KBM-7 (cell line): ENCODE data around the gene SDF2L1.
"Not testable (repeated sequence)": the region's sequence is repeated elsewhere in the genome, so short reads cannot be mapped to it uniquely, and the experiment has no call there.

Experiments used
- DNase-seq: peaks from one replicate; pipeline ENCODE4 v3.0.0-alpha.2; 2015
- in situ Hi-C: fragments of 300-500 bp; cut with MboI; formaldehyde crosslinking; loops from 2 replicates; pipeline ENCODE4 v1.14.3; 2020; ENCODE audit warnings: low sequenced_read_pairs, low pct_unique_long_range_greater_than_20kb, mixed read lengths

SDF2L1 gene

DNA sequence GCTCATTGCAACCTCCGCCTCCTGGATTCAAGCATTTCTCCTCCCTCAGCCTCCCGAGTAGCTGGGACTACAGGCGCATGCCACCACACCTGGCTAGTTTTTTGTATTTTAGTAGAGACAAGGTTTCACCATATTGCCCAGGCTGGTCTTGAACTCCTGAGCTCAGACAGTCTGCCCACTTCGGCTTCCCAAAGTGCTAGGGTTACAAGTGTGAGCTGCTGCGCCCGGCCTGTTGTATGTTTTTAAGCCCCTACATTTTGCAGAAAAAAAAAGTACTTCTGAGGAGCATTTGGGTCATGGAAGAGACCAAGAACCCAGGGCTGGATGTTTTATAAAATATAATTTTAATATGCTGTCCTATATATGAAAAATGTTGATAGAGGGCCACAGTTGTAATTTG lies 24.8 kb upstream of the SDF2L1 start:
- in situ Hi-C loops, DNase-seq: not testable (repeated sequence)

GRCh38 chr22:21621025-21621424 lies 21.1 kb upstream of the SDF2L1 start:
- in situ Hi-C loops = no loop called here
- DNase-seq = no peak

- DNase-seq = peak; percentile 72
- in situ Hi-C loops = no loop called here
These were observed 19.8 kb upstream of the SDF2L1 start for GRCh38 chr22:21622011-21622918.

- in situ Hi-C loops = no loop called here
- DNase-seq = no peak
These were observed 19.0 kb upstream of the SDF2L1 start for GRCh38 chr22:21622919-21623647.

DNA sequence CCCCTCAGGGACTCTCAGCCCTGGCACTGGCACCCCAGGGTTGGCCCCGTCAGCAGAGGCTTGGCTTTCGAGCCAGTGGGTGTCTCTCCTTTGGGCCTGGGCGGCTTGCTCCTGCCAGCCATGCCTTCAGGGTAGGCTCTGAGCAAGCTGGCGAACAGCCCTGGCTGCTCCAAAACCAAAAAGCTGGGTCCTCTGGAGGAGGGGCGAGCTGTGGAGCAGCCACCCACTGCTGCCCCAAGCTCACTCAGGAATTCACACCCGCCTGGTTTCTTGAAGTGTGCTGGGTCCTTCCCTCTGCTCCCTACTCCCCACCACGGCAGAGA lies 18.5 kb upstream of the SDF2L1 start:
- in situ Hi-C loops = no loop called here
- no peak for DNase-seq

DNA sequence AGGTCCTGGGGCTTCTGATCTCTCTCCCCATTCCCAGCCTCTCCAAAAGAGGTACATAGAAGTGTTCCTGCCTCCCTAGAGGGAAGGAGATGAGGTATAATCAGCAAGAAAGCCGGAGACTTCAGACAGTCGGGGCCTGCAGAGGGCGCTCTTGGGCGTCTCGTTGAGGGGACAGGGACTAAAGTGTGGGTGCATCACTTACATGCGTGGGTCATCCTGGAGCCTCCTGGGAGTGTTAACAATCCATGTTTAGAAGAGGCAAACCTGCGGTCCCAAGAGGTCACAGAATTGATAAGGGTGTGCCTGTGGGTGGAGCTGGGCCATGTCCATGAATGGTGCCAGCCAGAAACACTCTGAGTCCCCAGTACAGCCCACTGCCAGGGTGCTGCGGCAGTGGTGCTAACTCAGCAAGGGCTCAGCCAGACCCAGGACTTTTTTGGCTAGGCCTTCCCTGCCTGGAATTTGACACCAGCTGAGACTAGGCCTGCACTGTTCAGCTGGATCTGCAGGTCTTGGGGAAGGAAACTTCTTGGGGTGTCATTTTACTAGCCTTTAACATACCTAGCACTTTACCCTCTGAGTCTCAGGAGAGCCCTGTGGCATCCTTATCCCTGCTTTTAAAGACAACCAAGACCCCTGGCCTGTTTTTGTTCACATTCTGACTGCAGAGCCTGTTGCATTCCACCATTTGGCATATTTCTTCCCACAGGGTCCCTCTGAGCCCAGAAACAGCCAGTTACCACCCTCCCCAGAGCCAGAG lies 17.8 kb upstream of the SDF2L1 start:
- peak; percentile 57 for DNase-seq
- in situ Hi-C loops = no loop called here

DNA sequence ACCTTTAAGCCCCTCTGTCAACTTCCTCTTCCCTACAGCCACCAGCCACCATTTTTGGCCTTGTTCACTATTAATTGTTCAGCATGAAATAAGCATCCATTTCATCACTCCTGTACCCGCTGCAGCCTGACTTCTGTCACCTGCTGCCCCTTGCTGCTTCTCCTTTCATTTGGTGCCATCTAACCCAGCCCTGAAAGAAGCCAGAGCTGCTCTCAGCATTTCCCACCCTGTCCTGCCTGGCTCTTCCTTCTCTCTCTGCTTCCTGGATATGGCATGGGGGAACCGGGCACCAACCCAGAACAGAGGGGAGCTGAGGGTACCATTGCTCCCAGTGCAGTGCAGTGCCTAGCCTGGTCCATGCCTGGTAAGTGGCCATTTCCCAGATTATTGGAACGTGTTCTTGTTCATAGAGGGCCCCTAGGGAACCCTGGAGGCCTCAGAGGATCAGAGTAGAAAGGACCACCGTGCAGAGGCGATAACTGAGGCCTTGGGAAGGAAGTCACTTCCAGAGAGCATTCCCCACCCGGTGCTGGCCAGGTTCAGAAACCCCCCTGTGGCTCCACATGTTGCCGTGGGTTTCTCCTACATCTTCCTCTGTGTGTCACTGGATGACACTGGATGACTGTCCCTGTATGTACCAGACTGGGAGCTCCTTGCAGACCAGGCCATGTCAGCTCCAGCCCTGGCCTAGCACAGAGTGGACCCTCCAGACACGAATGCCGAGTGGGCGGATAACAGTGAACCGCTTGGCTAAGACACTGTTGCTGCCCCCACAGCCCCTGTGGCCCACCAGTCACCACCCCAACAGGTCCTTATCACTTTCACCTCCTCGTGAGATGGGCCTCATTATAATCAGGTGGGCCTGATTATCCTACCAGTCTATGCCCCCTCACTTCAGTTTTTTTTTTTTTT lies 17.0 kb upstream of the SDF2L1 start:
- in situ Hi-C loops = no loop called here

GRCh38 chr22:21626073-21626734 lies 15.9 kb upstream of the SDF2L1 start:
- DNase-seq = peak; percentile 15
- in situ Hi-C loops = no loop called here

More for the DNA sequence above, 17.0 kb upstream of the SDF2L1 start:
- no peak for DNase-seq

- peak; percentile 13 for DNase-seq
- in situ Hi-C loops = no loop called here
These were observed 15.2 kb upstream of the SDF2L1 start for GRCh38 chr22:21626735-21627469.

- no peak for DNase-seq
- in situ Hi-C loops = no loop called here
These were observed 13.5 kb upstream of the SDF2L1 start for GRCh38 chr22:21628386-21629254.

- DNase-seq = peak; percentile 93
- in situ Hi-C loops = no loop called here
These were observed 12.6 kb upstream of the SDF2L1 start, which contains the start of gene YDJC for GRCh38 chr22:21629255-21630149. Gene YDJC (minus strand): TSS chr22:21630022. CDS start chr22:21630014, 8 bp downstream.

DNA sequence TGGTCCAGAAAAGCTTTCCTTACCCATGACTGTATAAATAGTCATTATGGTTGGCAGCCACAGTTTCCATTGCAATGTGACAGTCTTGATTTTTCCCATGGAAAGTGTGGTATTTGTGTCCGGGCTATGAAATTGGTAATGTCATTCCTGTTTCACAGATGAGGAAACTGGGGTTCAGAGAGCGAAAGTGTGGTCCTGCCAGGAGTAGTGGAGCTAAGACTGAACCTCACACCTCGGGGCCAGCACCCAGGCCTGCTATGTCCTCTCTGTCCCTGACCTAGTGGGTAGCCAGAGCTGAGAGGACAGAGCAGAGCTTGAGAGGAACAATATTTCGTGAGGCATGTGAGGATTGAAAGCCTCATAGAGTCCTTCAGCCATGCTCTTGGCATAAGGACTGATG lies 11.1 kb upstream of the SDF2L1 start:
- in situ Hi-C loops = no loop called here

GRCh38 chr22:21632237-21632895 lies 9.7 kb upstream of the SDF2L1 start, which contains the start of gene CCDC116:
Gene CCDC116 (plus strand): TSS chr22:21632760. CDS start chr22:21633182, 422 bp downstream.
- in situ Hi-C loops = no loop called here
- peak; percentile 95 for DNase-seq

More for the DNA sequence above, 11.1 kb upstream of the SDF2L1 start:
- DNase-seq = no peak

GRCh38 chr22:21632931-21633330 lies 9.2 kb upstream of the SDF2L1 start:
- in situ Hi-C loops = no loop called here
- no peak for DNase-seq

GRCh38 chr22:21633481-21633880 lies 8.6 kb upstream of the SDF2L1 start:
- DNase-seq = no peak
- in situ Hi-C loops = no loop called here
